ENCODE measurements around the gene VIL1.
A peak's percentile ranks its signal among the peaks of the same experiment; 100 is the strongest.

Gene VIL1

DNA sequence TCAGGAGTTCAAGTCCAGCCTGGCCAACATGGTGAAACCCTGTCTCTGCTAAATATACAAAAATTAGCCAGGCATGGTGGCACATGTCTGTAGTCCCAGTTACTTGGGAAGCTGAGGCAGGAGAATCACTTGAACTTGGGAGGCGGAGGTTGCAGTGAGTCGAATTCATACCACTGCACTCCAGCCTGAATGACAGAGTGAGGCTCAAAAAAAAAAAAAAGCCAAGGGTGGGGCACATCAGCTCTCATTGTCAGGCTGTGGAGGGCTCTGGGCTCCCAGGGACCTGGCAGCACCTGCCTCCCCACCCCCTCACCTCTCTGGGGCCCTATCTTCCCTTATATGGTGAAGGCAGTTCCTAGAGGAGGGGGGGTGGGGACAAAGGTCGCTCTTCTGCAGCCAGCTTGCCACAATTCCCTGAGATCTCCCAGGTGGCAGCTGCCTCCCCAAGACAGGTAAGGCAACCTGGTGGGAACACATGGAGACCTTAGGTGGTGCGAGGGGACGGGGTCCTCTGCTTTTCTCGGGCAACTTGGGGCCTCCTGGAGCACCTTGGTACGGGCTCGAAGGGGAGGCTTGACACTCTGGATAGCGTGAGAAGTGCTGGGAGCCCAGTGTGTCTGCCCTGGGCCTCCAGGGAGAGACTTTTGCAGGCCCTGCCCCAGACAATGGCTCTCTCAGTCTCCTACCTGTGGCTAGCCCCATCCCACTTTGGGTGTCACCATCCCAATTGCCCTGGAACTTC, at the start of gene VIL1:
Gene VIL1, plus strand, starts transcription at position 407 of the 742 bp plus-strand sequence. CDS start 4,656 bp downstream, outside the sequence.
- DNase-seq, result peak in 1 of 10 donors; percentile 72
- intact Hi-C loops (cut with DNase I), result no loop called here

DNA sequence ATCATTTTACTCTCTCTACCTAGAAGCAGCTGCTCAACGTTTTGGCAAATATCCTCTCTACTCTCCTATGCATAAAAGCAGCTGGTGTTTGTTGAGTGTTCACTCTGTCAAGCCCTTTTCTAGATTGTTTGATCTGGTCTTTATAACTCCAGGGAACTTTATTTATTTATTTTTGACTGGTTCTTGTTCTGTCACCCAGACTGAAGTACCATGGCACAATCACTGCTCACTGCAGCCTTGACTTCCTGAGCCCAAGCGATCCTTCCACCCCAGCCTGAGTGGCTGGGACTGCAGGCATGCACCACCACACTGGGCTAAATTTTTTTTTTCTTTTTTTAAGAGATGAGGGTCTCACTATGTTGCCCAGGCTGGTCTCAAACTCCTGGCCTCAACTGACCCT, 49.6 kb upstream of the VIL1 start:
- peak in 3 of 10 donors; percentile 8 to 48 (median 17) for DNase-seq
- intact Hi-C loops (cut with DNase I), result no loop called here

DNA sequence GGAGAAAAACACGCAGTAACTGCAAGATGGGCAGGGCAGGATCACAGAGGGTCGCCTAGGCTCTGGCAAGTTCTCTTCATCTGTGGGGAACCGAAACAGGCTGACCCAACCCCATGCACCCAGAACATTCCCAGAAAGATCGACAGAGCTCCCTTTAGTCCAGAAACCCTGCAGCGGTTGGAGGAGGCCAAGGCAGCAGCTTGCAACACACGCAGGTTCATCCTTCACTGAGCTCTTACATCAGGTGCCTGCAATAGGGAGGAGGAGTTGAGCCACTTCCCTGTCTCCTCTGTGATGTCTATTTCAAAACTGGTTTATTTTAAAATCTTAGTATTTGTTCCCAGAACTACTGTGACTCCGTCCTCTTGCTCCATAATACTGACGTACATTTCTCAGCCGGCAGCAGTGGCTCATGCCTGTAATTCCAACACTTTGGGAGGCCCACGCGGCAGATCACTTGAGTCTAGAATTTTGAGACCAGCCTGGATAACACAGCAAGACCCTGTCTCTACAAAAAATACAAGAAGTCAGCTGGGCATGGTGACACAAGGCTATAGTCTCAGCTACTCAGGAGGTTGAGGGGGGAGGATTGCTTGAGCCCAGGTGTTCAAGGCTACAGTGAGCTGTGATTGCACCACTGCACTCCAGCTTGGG, 48.4 kb upstream of the VIL1 start:
- peak in 6 of 10 donors; percentile 23 to 91 (median 60) for DNase-seq
- intact Hi-C loops (cut with DNase I), result no loop called here

DNA sequence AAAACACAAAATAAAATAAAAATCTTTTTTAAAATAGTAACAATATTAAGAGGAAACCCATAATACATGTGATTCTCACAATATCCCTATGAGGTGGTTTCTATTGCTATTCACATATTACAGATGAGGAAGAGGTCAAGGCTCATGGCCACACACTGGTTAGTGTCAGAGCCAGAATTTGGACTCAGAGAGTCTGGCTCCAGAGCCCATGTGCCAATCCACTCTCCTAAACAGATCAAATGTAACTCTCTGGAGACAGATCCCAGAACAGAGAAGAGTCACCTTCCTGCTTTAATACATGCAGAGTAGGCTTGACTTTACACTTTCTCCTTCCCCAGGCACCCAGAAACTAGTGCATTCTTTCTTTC, 47.0 kb upstream of the VIL1 start:
- intact Hi-C loops (cut with DNase I), result no loop called here
- peak in 1 of 10 donors; percentile 18 for DNase-seq

DNA sequence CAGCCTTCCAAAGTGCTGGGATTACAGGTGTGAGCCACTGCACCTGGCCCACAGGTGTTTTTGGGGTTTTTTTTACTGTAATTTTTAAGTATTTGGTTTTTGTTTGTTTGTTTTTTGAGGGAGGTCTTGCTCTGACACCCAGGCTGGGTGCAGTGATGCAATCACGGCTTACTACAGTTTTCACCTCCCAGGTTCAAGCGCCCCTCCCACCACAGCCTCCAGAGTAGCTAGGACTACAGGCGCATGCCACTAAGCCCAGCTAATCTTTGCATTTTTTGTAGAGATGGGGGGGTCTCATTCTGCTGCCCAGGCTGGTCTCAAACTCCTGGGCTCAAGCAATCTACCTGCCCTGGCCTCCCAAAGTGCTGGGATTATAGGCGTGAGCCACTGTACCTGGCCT, 44.1 kb upstream of the VIL1 start:
- intact Hi-C loops (cut with DNase I), result no loop called here
- peak in 2 of 10 donors; percentile 29 to 36 for DNase-seq

DNA sequence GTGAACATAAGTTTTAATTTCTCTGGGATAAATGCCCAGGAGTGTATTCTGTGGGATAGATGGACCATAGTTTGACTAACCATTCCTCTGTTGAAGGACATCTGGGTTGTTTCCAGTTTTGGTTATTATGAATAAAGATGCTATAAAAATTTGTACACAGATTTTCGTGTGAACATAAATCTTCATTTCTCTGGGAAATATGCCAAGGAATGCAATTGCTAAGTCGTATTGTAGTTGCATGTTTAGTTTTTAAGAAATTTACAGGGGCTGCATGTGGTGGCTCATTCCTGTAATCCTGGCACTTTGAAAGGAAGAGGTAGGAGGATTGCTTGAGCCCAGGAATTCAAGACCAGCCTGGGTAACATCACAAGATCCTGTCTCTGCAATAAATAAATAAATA, 43.7 kb upstream of the VIL1 start:
- intact Hi-C loops (cut with DNase I), result no loop called here
- DNase-seq, result no peak

DNA sequence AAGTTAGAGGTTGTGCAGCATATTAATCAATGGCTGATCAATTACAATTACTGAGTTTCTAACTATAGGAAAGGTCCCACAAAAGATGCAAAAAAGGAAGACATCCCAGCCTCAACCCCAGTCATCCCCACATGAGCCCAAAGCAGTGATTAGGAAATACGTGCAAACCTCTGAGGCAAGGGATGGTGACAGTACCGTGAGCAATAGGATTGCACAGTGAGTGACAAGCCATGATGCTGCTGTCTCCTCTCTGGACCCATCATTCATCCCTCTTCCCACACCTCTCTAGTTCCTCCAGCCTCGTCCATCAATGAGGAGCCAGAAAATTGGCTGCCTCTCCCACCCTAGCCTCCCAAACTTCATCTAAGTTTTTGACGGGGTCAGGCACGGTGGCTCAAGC, 40.9 kb upstream of the VIL1 start:
- no peak for DNase-seq
- intact Hi-C loops (cut with DNase I), result no loop called here

DNA sequence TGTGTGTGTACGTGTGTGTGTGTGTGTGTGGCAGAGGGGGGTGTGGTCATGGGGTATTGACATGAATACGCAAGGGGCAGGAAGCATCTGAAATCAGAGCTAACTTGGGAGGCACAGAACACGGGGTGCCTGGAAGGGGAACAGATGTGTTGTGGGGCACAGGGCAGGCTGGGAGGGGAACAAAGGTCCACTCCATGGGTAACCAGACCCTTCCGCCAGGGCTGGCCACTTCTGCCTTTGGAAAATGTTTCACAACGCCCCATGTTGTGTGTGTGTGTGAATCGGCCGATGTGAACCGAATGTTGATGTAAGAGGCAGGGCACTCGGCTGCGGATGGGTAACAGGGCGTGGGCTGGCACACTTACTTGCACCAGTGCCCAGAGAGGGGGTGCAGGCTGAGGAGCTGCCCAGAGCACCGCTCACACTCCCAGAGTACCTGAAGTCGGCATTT, 37.0 kb upstream of the VIL1 start, which contains the start of gene SLC11A1:
Gene SLC11A1, plus strand, starts transcription at position 358 of the 451 bp plus-strand sequence. CDS start 96 bp downstream, outside the sequence.
- intact Hi-C loops (cut with DNase I), result no loop called here
- peak in 5 of 10 donors; percentile 32 to 92 (median 53) for DNase-seq

DNA sequence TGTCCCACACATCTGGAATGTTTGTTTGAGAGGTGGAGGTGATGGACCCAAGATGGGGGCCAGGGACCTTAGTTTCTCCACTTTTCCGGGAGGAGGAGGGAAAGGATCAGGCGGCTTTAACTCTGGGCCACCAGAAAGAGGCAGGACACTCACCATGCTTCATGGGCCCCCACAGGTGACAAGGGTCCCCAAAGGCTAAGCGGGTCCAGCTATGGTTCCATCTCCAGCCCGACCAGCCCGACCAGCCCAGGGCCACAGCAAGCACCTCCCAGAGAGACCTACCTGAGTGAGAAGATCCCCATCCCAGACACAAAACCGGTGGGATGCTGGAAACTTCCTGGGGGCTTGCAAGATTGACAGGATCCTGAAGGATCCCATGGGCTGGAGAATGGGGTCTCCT, 36.1 kb upstream of the VIL1 start:
- no peak for DNase-seq
- intact Hi-C loops (cut with DNase I), result no loop called here

DNA sequence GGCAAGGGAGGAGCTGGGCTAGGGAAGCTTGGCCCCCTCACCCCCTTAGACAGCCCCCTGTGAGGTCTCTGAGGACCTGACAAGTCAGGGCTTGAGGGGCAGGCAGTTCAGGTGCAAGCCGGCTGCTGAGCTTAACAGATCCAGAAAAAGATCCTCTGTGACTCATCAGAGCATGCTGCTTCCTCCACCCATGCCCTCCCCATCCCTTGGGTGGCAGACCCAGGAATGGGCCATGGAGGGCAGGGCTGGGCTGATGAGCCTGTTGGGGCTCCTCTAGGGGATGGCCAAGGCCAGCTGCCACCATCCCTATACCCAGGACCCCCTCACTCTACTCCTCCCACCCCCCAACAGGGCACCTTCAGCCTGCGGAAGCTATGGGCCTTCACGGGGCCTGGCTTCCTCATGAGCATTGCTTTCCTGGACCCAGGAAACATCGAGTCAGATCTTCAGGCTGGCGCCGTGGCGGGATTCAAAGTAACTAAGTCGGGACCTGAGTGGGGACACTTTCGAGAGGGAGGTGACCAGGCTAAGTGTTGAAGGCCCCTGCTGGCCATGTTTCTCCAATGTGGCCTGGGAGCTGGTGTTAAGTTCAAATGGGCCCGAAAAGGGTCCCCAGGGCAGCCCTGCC, 34.9 kb upstream of the VIL1 start:
- no peak for DNase-seq
- intact Hi-C loops (cut with DNase I), result no loop called here

DNA sequence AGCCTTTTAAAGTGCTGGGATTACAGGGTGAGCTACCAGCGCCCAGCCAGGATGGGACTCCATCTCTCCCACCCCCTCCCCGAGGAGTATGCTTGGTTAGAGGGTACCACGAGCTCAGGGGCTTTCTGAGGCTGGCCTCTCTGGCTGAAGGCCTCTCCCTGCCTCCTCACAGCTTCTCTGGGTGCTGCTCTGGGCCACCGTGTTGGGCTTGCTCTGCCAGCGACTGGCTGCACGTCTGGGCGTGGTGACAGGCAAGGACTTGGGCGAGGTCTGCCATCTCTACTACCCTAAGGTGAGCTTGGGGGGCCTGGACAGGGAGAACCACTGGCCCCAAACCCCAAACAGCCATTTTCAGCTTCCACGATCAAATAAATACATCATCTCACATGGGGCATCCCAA, 33.9 kb upstream of the VIL1 start:
- intact Hi-C loops (cut with DNase I), result no loop called here
- peak in 1 of 10 donors; percentile 58 for DNase-seq

DNA sequence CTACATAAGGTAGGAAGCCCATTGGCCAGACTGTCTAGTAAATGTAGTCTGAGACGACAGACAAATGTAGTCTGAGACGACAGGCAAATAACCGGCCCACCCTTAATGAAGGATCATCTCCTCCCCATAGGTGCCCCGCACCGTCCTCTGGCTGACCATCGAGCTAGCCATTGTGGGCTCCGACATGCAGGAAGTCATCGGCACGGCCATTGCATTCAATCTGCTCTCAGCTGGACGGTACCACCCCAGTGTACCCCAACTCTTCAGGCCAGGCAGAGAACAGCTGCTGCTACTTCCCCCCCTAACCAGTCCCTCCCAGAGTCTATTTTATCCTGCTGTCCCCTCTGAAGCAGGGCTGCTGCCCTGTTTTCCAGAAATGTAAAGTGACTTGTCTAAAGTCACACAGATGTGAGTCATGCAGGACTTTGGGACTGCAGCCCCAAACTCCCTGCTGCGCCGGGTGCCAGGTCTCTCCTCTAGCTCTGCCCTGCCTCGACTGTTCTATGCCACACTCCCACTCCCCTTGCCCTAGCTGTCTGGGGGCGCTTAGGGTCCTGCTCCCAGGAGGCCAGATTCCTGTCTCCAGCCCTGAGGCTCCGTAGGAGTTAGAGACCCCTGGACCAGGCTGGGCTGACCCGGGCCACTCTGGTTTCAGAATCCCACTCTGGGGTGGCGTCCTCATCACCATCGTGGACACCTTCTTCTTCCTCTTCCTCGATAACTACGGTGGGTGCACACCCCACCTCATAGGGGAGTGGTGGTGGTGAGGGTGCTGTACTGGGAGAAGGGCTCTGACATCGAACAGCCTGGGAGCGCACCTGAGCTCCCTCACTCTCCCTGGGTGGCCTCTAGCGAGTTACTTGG, 32.2 kb upstream of the VIL1 start:
- intact Hi-C loops (cut with DNase I), result no loop called here
- DNase-seq, result no peak

DNA sequence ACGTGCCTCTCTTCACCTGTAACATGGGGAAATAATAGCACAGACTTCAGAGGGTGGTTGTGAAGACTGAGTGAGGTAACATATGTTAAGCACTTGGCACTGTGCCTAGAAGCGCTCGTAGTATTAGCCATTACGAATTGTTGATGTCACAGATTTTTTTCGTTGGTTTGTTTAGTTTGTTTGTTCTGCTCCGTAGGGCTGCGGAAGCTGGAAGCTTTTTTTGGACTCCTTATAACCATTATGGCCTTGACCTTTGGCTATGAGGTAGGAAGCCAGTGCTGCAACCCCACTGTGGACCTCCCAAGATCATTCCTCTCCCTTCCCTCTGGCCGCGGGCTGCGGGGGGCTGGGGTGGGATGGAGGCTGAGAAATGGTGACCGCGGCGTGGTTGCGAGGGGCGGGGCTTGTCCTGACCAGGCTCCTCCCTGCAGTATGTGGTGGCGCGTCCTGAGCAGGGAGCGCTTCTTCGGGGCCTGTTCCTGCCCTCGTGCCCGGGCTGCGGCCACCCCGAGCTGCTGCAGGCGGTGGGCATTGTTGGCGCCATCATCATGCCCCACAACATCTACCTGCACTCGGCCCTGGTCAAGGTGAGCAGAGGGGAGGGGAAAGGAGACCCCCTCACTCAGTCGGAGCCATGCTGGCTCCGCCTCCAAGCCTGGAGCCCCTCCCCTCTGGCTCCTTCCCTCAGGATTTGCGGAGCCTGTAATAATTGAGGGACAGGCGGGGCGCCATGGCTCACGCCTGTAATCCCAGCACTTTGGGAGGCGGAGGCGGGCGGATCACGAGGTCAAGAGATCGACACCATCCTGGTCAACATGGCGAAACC, 31.3 kb upstream of the VIL1 start:
- intact Hi-C loops (cut with DNase I), result no loop called here
- peak in 2 of 10 donors; percentile 79 to 90 for DNase-seq

DNA sequence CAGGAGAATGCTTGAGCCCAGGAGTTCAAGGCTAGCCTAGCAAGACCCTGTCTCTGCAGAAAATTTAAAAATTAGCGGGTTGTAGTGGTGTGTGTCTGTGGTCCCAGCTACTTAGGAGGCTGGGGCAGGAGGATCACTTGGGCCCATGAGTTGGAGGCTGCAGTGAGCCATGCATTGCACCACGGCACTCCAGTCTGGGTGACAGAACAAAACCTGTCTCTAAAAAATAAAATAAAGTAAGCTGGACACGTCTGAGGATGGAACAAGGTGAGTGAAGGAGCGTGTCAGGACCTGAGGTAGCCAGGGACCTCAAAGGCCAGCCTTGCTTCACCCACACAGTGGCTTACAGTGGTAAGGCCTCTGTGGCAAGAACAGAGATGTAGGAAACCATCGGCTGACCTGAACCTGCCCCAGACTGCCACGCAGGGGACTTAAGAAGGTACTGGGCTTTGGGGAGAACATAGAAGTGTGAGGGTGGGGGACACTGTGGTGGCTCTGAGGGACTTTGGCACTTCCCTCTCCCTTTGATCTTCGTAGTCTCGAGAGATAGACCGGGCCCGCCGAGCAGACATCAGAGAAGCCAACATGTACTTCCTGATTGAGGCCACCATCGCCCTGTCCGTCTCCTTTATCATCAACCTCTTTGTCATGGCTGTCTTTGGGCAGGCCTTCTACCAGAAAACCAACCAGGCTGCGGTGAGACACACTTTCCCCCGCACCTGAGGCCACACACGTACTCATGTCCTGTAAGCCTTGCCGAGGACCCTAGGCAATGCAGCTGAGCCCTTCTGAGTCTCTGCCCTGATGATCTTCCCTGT, 29.4 kb upstream of the VIL1 start:
- peak in 1 of 10 donors; percentile 77 for DNase-seq
- intact Hi-C loops (cut with DNase I), result no loop called here

DNA sequence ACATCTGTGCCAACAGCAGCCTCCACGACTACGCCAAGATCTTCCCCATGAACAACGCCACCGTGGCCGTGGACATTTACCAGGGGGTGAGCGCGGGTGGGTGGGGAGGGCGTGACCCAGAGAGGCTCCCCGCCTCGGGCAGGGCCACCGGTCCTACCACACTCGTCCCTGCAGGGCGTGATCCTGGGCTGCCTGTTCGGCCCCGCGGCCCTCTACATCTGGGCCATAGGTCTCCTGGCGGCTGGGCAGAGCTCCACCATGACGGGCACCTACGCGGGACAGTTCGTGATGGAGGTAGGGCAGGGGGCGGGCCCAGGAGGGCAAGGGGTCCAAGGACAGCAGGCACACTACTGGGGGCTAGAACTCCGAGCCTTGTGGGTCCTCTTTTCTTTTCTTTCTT, 27.7 kb upstream of the VIL1 start:
- intact Hi-C loops (cut with DNase I), result no loop called here

DNA sequence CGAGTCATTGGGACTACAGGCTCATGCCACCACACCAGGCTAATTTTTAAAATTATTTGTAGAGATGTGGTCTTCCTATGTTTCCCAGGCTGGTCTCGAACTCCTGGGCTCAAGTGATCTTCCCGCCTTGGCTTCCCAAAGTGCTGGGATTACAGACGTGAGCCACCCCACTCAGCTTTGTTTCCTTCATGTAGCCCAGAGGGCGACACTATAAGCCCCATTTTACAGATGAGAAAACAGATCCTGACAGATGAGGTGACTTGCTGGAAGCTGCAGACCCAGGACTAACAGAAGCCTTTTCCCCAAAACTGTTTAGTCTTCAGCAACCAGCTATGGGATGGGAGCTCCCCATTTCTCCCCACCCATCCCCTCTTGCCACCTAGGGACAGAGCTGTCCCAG, 26.5 kb upstream of the VIL1 start:
- intact Hi-C loops (cut with DNase I), result no loop called here
- peak in 1 of 10 donors; percentile 33 for DNase-seq

More for the DNA sequence above, 27.7 kb upstream of the VIL1 start:
- DNase-seq, result peak in 1 of 10 donors; percentile 72

DNA sequence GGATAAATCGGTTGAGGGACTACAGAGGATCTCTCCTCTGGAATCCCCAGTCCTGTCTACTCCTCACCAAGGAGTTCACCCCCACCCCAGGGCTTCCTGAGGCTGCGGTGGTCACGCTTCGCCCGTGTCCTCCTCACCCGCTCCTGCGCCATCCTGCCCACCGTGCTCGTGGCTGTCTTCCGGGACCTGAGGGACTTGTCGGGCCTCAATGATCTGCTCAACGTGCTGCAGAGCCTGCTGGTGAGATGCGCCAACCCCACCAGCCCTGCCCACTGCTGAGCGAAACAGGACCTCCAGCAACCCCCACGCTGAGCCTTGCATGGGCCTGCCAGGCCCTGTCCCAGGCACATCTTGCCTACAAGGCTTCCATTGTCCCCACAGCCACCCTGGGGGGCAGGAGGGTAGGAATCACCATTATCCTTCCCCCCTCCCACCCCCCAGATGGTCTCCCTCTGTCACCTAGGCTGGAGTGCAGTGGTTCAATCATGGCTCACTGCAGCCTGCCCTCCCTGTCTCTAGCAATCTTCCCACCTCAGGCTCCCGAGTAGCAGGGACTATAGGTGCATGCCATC, 25.9 kb upstream of the VIL1 start:
- intact Hi-C loops (cut with DNase I), result no loop called here
- DNase-seq, result peak in 1 of 10 donors; percentile 75

DNA sequence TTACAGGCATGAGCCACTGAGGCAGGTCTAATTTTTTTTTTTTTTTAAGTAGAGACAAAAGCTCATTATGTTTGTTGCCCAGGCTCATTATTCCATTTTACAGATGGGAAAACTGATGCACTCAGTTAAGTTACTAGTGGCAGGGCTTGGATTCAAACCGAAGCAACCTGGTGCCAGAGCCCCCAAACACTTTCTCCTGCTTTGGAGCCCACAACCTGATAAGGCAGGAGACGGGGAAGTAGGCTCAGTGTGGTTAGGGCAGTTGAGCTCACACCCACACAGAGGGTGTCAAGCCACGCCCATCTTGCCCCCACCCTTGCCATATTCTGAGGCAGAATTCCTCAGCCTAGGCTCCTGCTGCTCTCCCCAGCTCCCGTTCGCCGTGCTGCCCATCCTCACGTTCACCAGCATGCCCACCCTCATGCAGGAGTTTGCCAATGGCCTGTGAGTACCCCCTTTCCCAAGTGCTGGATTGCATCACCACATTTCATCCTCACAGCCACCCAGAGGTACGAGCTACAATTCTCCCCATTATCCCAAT, 25.1 kb upstream of the VIL1 start:
- DNase-seq, result peak in 1 of 10 donors; percentile 48
- intact Hi-C loops (cut with DNase I), result no loop called here
